ENCODE measurements around the gene UPF2. TPM values are rescaled to one million over a fixed set of nuclear protein-coding genes. Genes with fewer than 3 reads are reported as not detected.

UPF2 gene
- total and polyA plus RNA-seq, 3 donors from 2014 or later: 15.7 to 43.7 (median 36.9) TPM

GRCh38 chr10:11870900-11871400, 171.7 kb downstream of the UPF2 start:
- TF ChIP-seq CTCF (IDR thresholded peaks at IDR 0.05): no peak
- no peak for TF ChIP-seq POLR2A (IDR thresholded peaks at IDR 0.05)
- Histone ChIP-seq H3K27ac (no peak overlapping the region), H3K4me1 (peaks cover 17% of the 10 kb centered on the region), H3K9me3 (no peaks in the 10 kb centered on the region), H3K27me3 (no peaks in the 10 kb centered on the region), H3K4me3 (no peak overlapping the region), H3K36me3 (ENCODE audit: low read depth, missing control alignments) (no peaks in the 10 kb centered on the region)
- DNase-seq: no peak
- intact Hi-C loops (cut with DNase I; ENCODE audit: low total_unique reads): no loop called here
- 53 to 64% methylated on average over 7 of the region's 7 CpGs for WGBS, 2 donors

GRCh38 chr10:11870461-11870780, 172.2 kb downstream of the UPF2 start:
- peaks cover 12% of the 10 kb centered on the region for H3K4me1 ChIP-seq
- no peaks in the 10 kb centered on the region for H3K27me3 ChIP-seq
- WGBS, 2 donors: 28 to 42% methylated on average over 8 of the region's 8 CpGs
- no peaks in the 10 kb centered on the region for H3K36me3 ChIP-seq (ENCODE audit: low read depth, missing control alignments)
- DNase-seq: no peak
- H3K4me3 ChIP-seq: peak overlapping the region; percentile 32 to 44
- intact Hi-C loops (cut with DNase I; ENCODE audit: low total_unique reads): no loop called here
- no peak overlapping the region for H3K27ac ChIP-seq
- H3K9me3 ChIP-seq: no peaks in the 10 kb centered on the region
- TF ChIP-seq POLR2A (IDR thresholded peaks at IDR 0.05) (no peak), CTCF (IDR thresholded peaks at IDR 0.05) (no peak)

Small RNAs within 50 kb of the gene (small RNA-seq; reads per million reads assigned to genes)
- gene RNU6-1095P: 0 reads per million in 2 donors

Other genes starting within 250 kb of the UPF2 start
- 10 to 100 TPM; 15.6 to 21.4 TPM for gene PROSER2, start 219.5 kb downstream of the UPF2 start, total RNA-seq
- 7.8 TPM for gene PROSER2, start 219.5 kb downstream of the UPF2 start, polyA plus RNA-seq (ENCODE audit: insufficient read depth, low read depth, low replicate concordance)
- gene DHTKD1, start 26.1 kb upstream of the UPF2 start, total RNA-seq: 10 to 100 TPM; 26.1 to 28.8 TPM
- 15.6 TPM for gene DHTKD1, start 26.1 kb upstream of the UPF2 start, polyA plus RNA-seq (ENCODE audit: insufficient read depth, low read depth, low replicate concordance)
- 10 to 100 TPM; 28.6 to 46.4 TPM for gene SEC61A2, start 86.9 kb upstream of the UPF2 start, total RNA-seq
- 57.5 TPM for gene SEC61A2, start 86.9 kb upstream of the UPF2 start, polyA plus RNA-seq (ENCODE audit: insufficient read depth, low read depth, low replicate concordance)
- gene NUDT5, start 153.1 kb upstream of the UPF2 start, total RNA-seq: 10 to 100 TPM; 22.0 to 26.5 TPM
- 25.9 TPM for gene NUDT5, start 153.1 kb upstream of the UPF2 start, polyA plus RNA-seq (ENCODE audit: insufficient read depth, low read depth, low replicate concordance)
- gene CDC123, start 153.4 kb upstream of the UPF2 start, total RNA-seq: 10 to 100 TPM; 62.4 to 71.7 TPM
- 87.4 TPM for gene CDC123, start 153.4 kb upstream of the UPF2 start, polyA plus RNA-seq (ENCODE audit: insufficient read depth, low read depth, low replicate concordance)